SK-N-DZ (cell line): ENCODE data around the gene CDK19.

Experiments
- small RNA-seq, 2 experiments: library from RNA; depleted of rRNA; stranded (forward); fragments of <200 nt; gene quantifications; one replicate each; pipeline ENCODE3, GENCODE V24; 2014

Gene CDK19

Small RNA genes within 50 kb of the gene (small RNA-seq; reads per million reads assigned to genes)
- gene RNU6-1115P: 0 reads per million in 2 experiments
- 0 reads per million in 2 experiments for gene RNU6-957P
- gene SNORA40C: 0 reads per million in 2 experiments
